ENCODE data around the gene SPTBN4.

DNA sequence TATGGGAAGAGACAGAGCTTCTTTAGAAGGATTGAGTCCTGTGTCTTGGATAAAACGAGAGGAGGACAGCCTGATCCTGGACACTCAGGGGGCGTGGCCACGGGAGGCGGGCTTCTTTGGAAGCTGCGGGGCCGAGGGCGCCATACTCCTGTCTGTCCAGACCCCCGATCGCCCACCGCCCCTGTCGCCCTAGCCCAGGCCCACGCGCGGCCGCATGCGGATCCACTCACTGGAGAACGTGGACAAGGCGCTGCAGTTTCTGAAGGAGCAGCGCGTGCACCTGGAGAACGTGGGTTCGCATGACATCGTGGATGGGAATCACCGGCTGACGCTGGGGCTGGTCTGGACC is 23.1 kb downstream of the SPTBN4 start:
- TF ChIP-seq CTCF (conservative IDR thresholded peaks at IDR 0.05 in 1 of 2, IDR thresholded peaks at IDR 0.05 in 1 of 2; ENCODE audit: low read depth in 1 of 2, low read length in 2 of 2) (no peak), EZH2 (IDR thresholded peaks at IDR 0.05; ENCODE audit: low read length, missing control alignments) (no peak)

All from fibroblast of lung (primary cell).